HG03469 (cell line): Measurements from ENCODE around the gene PKHD1.

Experiments
- ATAC-seq: cut with Tn5 transposase; IDR thresholded peaks from one replicate; pipeline ENCODE4 v1.9.1; 2021; ENCODE audit warnings: mild to moderate bottlenecking, moderate library complexity, moderate number of reproducible peaks; ENCODE audit not compliant: unreplicated experiment

Gene PKHD1

GRCh38 chr6:51817832-51818231 is 269.6 kb downstream of the PKHD1 start:
- ATAC-seq, result no peak

GRCh38 chr6:51814418-51814817 is 273.0 kb downstream of the PKHD1 start:
- no peak for ATAC-seq

GRCh38 chr6:51813904-51814303 is 273.5 kb downstream of the PKHD1 start:
- ATAC-seq, result no peak

- no peak for ATAC-seq
Measured at GRCh38 chr6:51812231-51812630, 275.2 kb downstream of the PKHD1 start.

GRCh38 chr6:51805517-51805916 is 281.9 kb downstream of the PKHD1 start:
- ATAC-seq, result peak; percentile 81

- ATAC-seq, result no peak
Measured at GRCh38 chr6:51800603-51801002, 286.8 kb downstream of the PKHD1 start.

GRCh38 chr6:51793393-51793792 is 294.0 kb downstream of the PKHD1 start:
- ATAC-seq, result no peak

GRCh38 chr6:51792273-51793030 is 295.0 kb downstream of the PKHD1 start:
- ATAC-seq, result no peak

- ATAC-seq, result no peak
Measured at GRCh38 chr6:51790946-51791345, 296.5 kb downstream of the PKHD1 start.

GRCh38 chr6:51788121-51788520 is 299.3 kb downstream of the PKHD1 start:
- ATAC-seq, result no peak

- ATAC-seq, result no peak
Measured at GRCh38 chr6:51778666-51779065, 308.7 kb downstream of the PKHD1 start.

GRCh38 chr6:51777618-51778017 is 309.8 kb downstream of the PKHD1 start:
- no peak for ATAC-seq

GRCh38 chr6:51775942-51776860 is 311.2 kb downstream of the PKHD1 start:
- no peak for ATAC-seq

- no peak for ATAC-seq
Measured at GRCh38 chr6:51768087-51768486, 319.3 kb downstream of the PKHD1 start.

- ATAC-seq, result no peak
Measured at GRCh38 chr6:51765230-51765629, 322.2 kb downstream of the PKHD1 start.

- ATAC-seq, result no peak
Measured at GRCh38 chr6:51753635-51754034, 333.8 kb downstream of the PKHD1 start.

GRCh38 chr6:51743999-51744398 is 343.4 kb downstream of the PKHD1 start:
- no peak for ATAC-seq

GRCh38 chr6:51740658-51741057 is 346.8 kb downstream of the PKHD1 start:
- no peak for ATAC-seq

- no peak for ATAC-seq
Measured at GRCh38 chr6:51738614-51739013, 348.8 kb downstream of the PKHD1 start.

- ATAC-seq, result no peak
Measured at GRCh38 chr6:51737580-51738360, 349.6 kb downstream of the PKHD1 start.

- ATAC-seq, result no peak
Measured at GRCh38 chr6:51725155-51725554, 362.3 kb downstream of the PKHD1 start.
